NCI-H446 treated with DMSO at 0.1 percent for 48 hours (cell line): ENCODE data around the gene HOTAIR.

Experiments
- DNase-seq: peaks from one replicate; lab custom pipeline; 2025; lab: John Stamatoyannopoulos, UW

HOTAIR gene

GRCh38 chr12:53928054-53928835, 46.5 kb downstream of the HOTAIR start:
- DNase-seq: no peak

GRCh38 chr12:53927220-53928029, 47.3 kb downstream of the HOTAIR start:
- DNase-seq: no peak

- DNase-seq: peak; percentile 77
Measured at GRCh38 chr12:53924521-53925405, 50.0 kb downstream of the HOTAIR start.

- DNase-seq: no peak
Measured at GRCh38 chr12:53916788-53917655, 57.7 kb downstream of the HOTAIR start.
